Measurements from ENCODE around the gene ARID3A.

DNA sequence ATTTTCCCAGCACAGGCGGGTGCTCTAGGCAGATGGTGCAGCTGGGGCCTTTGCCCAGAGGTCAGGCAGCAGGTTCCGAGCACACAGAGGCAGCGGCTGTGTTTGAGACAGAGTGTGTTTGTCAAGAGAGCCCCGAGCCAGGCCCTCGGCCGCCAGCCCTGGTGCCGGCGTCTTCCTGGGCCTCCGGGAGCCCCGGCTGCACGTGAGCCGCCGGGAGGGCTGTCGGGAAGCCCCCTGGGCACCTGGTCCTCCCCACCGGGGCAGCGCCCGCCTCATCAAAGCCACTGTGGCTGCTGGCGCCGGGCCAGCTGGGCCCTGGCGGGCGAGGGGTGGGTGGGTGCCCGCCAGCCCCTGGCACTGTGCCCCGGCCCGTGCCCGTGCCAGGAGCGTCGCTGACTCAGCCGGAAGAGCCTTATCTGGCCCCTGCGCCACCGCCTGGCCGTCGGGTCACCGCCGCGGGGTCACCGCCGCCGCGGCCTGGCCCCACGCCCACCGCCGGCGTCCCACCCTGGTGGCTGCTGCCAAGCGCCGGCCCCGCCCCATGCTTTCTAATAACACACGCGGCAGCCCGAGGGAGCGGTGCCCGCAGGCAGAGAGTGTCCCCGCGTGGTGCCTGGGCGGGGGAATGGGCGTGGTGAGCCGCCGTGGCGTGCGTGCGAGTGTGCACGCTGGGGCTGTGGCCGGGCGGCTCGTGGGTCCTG, 14.9 kb downstream of the ARID3A start:
- TF ChIP-seq, protein P1, sequence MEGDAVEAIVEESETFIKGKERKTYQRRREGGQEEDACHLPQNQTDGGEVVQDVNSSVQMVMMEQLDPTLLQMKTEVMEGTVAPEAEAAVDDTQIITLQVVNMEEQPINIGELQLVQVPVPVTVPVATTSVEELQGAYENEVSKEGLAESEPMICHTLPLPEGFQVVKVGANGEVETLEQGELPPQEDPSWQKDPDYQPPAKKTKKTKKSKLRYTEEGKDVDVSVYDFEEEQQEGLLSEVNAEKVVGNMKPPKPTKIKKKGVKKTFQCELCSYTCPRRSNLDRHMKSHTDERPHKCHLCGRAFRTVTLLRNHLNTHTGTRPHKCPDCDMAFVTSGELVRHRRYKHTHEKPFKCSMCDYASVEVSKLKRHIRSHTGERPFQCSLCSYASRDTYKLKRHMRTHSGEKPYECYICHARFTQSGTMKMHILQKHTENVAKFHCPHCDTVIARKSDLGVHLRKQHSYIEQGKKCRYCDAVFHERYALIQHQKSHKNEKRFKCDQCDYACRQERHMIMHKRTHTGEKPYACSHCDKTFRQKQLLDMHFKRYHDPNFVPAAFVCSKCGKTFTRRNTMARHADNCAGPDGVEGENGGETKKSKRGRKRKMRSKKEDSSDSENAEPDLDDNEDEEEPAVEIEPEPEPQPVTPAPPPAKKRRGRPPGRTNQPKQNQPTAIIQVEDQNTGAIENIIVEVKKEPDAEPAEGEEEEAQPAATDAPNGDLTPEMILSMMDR (IDR thresholded peaks at IDR 0.05): no peak
- TF ChIP-seq POLR2A (IDR thresholded peaks at IDR 0.05): peak in 1 of 2 donors; percentile 40
